Liver (tissue), 9 donors: ENCODE data around the gene DHRS1. TPM values are rescaled to one million over a fixed set of nuclear protein-coding genes. Genes with fewer than 3 reads are reported as not detected.

ENCODE experiments used
- DNase-seq: peaks from one replicate; pipeline ENCODE4 v3.0.0-alpha.2; 2017; ENCODE audit warnings: low spot score
- H3K27ac ChIP-seq, 2 donors: one replicate each; pipeline ENCODE4 v1.7.0; 2013; ENCODE audit warnings: inconsistent platforms in 2 of 2, low read length in 2 of 2, control low read depth in 1 of 2, low read depth in 1 of 2, mild to moderate bottlenecking in 1 of 2
- H3K27me3 ChIP-seq, 4 donors: one replicate each; pipeline versions ENCODE4 v1.6.1 to v1.7.0; 2013; ENCODE audit warnings: low read length in 3 of 4, inconsistent platforms in 1 of 4, mild to moderate bottlenecking in 1 of 4, moderate library complexity in 1 of 4; ENCODE audit not compliant: control insufficient read depth in 4 of 4, insufficient read depth in 4 of 4
- H3K36me3 ChIP-seq, 4 donors: one replicate each; pipeline versions ENCODE4 v1.6.1 to v1.7.0; 2013; ENCODE audit warnings: low read length in 3 of 4, mild to moderate bottlenecking in 3 of 4, low read depth in 1 of 4, moderate library complexity in 1 of 4; ENCODE audit not compliant: control insufficient read depth in 4 of 4, insufficient read depth in 3 of 4
- H3K4me1 ChIP-seq, 4 donors: one replicate each; pipeline versions ENCODE4 v1.6.1 to v1.7.0; 2013; ENCODE audit warnings: low read length in 3 of 4, mild to moderate bottlenecking in 3 of 4, moderate library complexity in 1 of 4; ENCODE audit not compliant: control insufficient read depth in 4 of 4, insufficient read depth in 4 of 4
- H3K4me3 ChIP-seq, 3 donors: one replicate each; pipeline versions ENCODE4 v1.6.1 to v1.7.0; 2013; ENCODE audit warnings: low read length in 3 of 3, control low read depth in 1 of 3, low read depth in 1 of 3, mild to moderate bottlenecking in 1 of 3
- H3K9ac ChIP-seq, 2 donors: one replicate each; pipeline ENCODE4 v1.7.0; 2013; ENCODE audit warnings: low read length in 2 of 2, mild to moderate bottlenecking in 2 of 2, moderate library complexity in 2 of 2, control low read depth in 1 of 2, low read depth in 1 of 2
- H3K9me3 ChIP-seq, 4 donors: one replicate each; pipeline versions ENCODE4 v1.6.1 to v1.7.0; 2013; ENCODE audit warnings: low read length in 3 of 4; ENCODE audit not compliant: control insufficient read depth in 4 of 4
- ATF3 ChIP-seq: IDR thresholded peaks from 2 replicates; pipeline ENCODE4 v1.6.1; 2016; ENCODE audit warnings: antibody characterized with exemption
- CTCF ChIP-seq: fragments of 150-350 bp; IDR thresholded peaks from 2 replicates; pipeline ENCODE4 v1.5.1; 2017; ENCODE audit warnings: improper control_type of control experiment, low read depth, low read length; ENCODE audit not compliant: missing input control
- EGR1 ChIP-seq, 2 donors: IDR thresholded peaks; 2 replicates each; pipeline ENCODE4 v1.6.1; 2016 to 2018; ENCODE audit warnings: antibody characterized with exemption in 2 of 2, low read depth in 2 of 2
- FOXA1 ChIP-seq: IDR thresholded peaks from 2 replicates; pipeline ENCODE4 v1.6.1; 2016; ENCODE audit warnings: antibody characterized with exemption
- FOXA2 ChIP-seq: IDR thresholded peaks from 2 replicates; pipeline ENCODE4 v1.6.1; 2016; ENCODE audit warnings: antibody characterized with exemption
- GABPA ChIP-seq, 2 donors: IDR thresholded peaks in 1 of 2; conservative IDR thresholded peaks in 1 of 2; 2 replicates each; pipeline ENCODE4 v1.6.1; 2016; ENCODE audit warnings: antibody characterized with exemption in 2 of 2, mild to moderate bottlenecking in 1 of 2, moderate library complexity in 1 of 2
- HNF4A ChIP-seq, 2 donors: conservative IDR thresholded peaks; 2 replicates each; pipeline ENCODE4 v1.6.1; 2016; ENCODE audit warnings: antibody characterized with exemption in 2 of 2, mild to moderate bottlenecking in 2 of 2
- HNF4G ChIP-seq: IDR thresholded peaks from 2 replicates; pipeline ENCODE4 v1.6.1; 2016; ENCODE audit warnings: antibody characterized with exemption
- JUND ChIP-seq, 2 donors: IDR thresholded peaks; 2 replicates each; pipeline ENCODE4 v1.6.1; 2016; ENCODE audit warnings: antibody characterized with exemption in 2 of 2
- MAX ChIP-seq: IDR thresholded peaks from 2 replicates; pipeline ENCODE4 v1.6.1; 2016; ENCODE audit warnings: antibody characterized with exemption
- NR2F2 ChIP-seq: IDR thresholded peaks from 2 replicates; pipeline ENCODE4 v1.6.1; 2016; ENCODE audit warnings: antibody characterized with exemption
- RAD21 ChIP-seq, 2 donors: IDR thresholded peaks; 2 replicates each; pipeline ENCODE4 v1.6.1; 2016; ENCODE audit warnings: antibody characterized with exemption in 2 of 2, mild to moderate bottlenecking in 2 of 2
- REST ChIP-seq: IDR thresholded peaks from 2 replicates; pipeline ENCODE4 v1.6.1; 2016; ENCODE audit warnings: antibody characterized with exemption, mild to moderate bottlenecking
- SP1 ChIP-seq: IDR thresholded peaks from 2 replicates; pipeline ENCODE4 v1.6.1; 2018; ENCODE audit warnings: antibody characterized with exemption, mild to moderate bottlenecking
- TAF1 ChIP-seq: conservative IDR thresholded peaks from 2 replicates; pipeline ENCODE4 v1.6.1; 2016; ENCODE audit warnings: antibody characterized with exemption, mild to moderate bottlenecking
- YY1 ChIP-seq: IDR thresholded peaks from 2 replicates; pipeline ENCODE4 v1.6.1; 2016; ENCODE audit warnings: antibody characterized with exemption, mild to moderate bottlenecking
- WGBS: extraction: QIAGEN DNeasy Blood & Tissue Kit; methylation state at CpG from one replicate; pipeline ENCODE4 v1.1.7; 2013; 5-methylcytosine and 5-hydroxymethylcytosine counted together
- polyA plus RNA-seq, 2 donors: library from polyadenylated mRNA; stranded (reverse) in 1 of 2; unstranded in 1 of 2; fragments of 200-250 nt in 1 of 2; fragments of >200 nt in 1 of 2; fragmentation: Nextera tagmentation in 1 of 2; extraction: Ambion mirVana in 1 of 2; gene quantifications; one replicate each; pipeline versions ENCODE4 v1.2.1 to v1.2.3, GENCODE V29; 2013 to 2015
- total RNA-seq, 2 donors: library from RNA; depleted of rRNA; stranded (reverse); fragments of >200 nt; gene quantifications; one replicate each; pipeline ENCODE4 v1.2.3, GENCODE V29; 2014
- TF ChIP-seq, protein P1 (sequence below): IDR thresholded peaks from 2 replicates; pipeline ENCODE4 v1.6.1; 2016; ENCODE audit warnings: antibody characterized with exemption
- donor health status: healthy.
- donor health status: healthy.
- donor health status: healthy.
- donor health status: healthy.
- donor health status: healthy.

Gene DHRS1
- total and polyA plus RNA-seq, 4 donors: 30.3 to 84.9 (median 50.2) TPM

DNA sequence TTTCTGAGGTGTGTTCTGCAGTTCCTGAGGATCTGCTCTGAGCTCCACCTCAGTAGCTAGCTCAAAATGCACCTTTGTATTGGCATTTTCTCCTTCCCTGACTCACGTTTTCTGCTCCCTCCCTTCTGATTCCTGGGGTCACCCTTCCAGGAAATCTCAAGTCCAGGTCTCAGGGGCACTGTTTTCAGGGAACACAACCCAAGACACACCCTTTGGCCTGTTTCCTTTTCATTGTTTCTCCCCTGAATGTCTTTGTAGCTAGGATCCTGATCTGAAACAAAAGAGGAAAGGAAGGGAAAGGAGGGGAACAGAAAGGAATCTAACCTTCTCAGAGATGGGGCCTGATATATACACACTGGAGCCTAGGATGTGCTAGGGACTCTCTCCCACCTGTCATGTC is 47.6 kb upstream of the DHRS1 start:
- Histone ChIP-seq H3K9ac (no peak overlapping the region), H3K36me3 (no peaks in the 10 kb centered on the region), H3K4me3 (no peak overlapping the region), H3K27me3 (no peaks in the 10 kb centered on the region), H3K27ac (no peak overlapping the region), H3K4me1 (peaks cover 0 to 3% (median 1%) of the 10 kb centered on the region in 4 donors), H3K9me3 (no peaks in the 10 kb centered on the region)
- TF ChIP-seq REST (no peak), JUND (IDR thresholded peaks at IDR 0.05) (no peak), YY1 (no peak), MAX (no peak), FOXA2 (no peak), CTCF (no peak), GABPA (IDR thresholded peaks at IDR 0.05 in 1 of 2, conservative IDR thresholded peaks at IDR 0.05 in 1 of 2) (no peak), HNF4A (conservative IDR thresholded peaks at IDR 0.05) (no peak), HNF4G (no peak), SP1 (no peak), NR2F2 (no peak), ATF3 (no peak), FOXA1 (no peak), EGR1 (IDR thresholded peaks at IDR 0.05; ENCODE audit: low read depth in 2 of 2) (no peak), TAF1 (no peak), RAD21 (IDR thresholded peaks at IDR 0.05) (no peak)
- TF ChIP-seq, protein P1, sequence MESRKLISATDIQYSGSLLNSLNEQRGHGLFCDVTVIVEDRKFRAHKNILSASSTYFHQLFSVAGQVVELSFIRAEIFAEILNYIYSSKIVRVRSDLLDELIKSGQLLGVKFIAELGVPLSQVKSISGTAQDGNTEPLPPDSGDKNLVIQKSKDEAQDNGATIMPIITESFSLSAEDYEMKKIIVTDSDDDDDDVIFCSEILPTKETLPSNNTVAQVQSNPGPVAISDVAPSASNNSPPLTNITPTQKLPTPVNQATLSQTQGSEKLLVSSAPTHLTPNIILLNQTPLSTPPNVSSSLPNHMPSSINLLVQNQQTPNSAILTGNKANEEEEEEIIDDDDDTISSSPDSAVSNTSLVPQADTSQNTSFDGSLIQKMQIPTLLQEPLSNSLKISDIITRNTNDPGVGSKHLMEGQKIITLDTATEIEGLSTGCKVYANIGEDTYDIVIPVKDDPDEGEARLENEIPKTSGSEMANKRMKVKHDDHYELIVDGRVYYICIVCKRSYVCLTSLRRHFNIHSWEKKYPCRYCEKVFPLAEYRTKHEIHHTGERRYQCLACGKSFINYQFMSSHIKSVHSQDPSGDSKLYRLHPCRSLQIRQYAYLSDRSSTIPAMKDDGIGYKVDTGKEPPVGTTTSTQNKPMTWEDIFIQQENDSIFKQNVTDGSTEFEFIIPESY: no peak
- DNase-seq: no peak
- WGBS: 68% methylated on average over 1 of the region's 1 CpG
